Inflammatory macrophage (primary cell): ENCODE results near the gene SNCG.
A peak's percentile ranks its signal among the peaks of the same experiment; 100 is the strongest.
"Not testable (repeated sequence)": the region's sequence is repeated elsewhere in the genome, so short reads cannot be mapped to it uniquely, and the experiment has no call there.

ENCODE experiments used
- DNase-seq, 2 donors: peaks; one replicate each; pipeline ENCODE4 v3.0.0-alpha.2; 2020 to 2022

SNCG gene

GRCh38 chr10:86945361-86946212 is 12.8 kb upstream of the SNCG start:
- no peak for DNase-seq

DNA sequence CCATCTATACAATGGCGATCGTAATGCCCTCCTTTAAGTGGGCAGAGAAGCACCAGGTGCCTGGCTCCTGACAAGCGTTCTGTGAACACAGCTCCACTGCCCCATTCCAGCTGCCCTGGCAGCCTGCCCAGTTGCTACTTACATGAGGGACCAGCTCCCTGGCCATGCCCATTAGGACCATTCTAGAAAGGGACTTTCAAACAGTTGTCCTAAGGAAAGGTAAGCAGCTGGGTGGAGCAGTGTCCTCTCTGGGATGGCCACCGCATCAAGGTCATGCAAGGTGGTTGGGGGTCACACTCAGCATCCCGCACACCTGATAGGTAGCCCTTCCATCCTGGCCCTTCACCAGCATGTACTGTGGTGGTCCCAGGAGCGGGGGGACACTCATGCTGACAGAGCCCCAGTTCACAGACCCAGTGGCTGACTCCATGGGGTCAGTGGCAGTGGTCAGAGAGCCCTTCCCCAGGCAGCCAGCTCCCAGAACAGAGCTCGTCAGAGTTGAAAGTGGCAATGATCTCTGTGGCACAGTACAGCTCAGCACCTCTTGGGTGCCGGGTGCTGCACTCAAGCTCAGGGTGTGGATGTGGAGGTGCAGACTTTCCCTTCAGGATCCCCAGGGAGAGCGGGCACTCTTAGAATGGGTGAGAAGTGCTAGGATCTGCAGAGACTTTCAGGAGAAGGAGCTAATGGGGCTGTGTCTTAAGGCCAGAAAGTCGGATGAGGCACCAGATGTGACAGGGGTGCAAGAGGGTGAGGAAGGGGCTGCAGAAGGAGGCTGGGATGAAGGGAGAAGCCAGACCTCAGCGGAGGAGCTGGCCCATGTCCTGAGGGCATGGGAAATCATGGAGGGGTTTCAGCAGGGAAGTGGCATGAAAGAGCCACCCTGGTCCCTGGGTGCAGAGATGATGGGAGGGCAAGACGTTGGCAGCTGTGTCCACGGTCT is 11.9 kb upstream of the SNCG start:
- DNase-seq = no peak

GRCh38 chr10:86947806-86948205 is 10.6 kb upstream of the SNCG start:
- not testable (repeated sequence) for DNase-seq

DNA sequence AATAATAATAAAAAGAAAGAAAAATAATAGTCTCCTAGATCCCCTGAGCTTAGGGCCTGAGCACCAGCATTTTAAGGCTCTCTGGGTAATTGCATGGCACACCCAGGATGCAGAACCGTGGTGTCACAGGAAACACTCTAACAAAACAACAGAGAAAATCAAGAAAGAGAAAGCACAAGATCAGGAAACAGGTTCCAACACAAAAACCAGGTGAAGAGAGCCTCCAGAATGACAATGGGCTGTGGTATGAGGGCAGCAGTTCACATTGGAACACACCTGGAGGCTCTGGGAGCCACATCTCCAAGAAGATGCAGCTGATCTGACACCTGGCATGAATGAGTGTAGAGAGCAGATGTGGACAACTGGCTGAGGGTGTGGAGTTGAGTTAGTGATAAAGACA is 8.1 kb upstream of the SNCG start:
- DNase-seq = no peak

DNA sequence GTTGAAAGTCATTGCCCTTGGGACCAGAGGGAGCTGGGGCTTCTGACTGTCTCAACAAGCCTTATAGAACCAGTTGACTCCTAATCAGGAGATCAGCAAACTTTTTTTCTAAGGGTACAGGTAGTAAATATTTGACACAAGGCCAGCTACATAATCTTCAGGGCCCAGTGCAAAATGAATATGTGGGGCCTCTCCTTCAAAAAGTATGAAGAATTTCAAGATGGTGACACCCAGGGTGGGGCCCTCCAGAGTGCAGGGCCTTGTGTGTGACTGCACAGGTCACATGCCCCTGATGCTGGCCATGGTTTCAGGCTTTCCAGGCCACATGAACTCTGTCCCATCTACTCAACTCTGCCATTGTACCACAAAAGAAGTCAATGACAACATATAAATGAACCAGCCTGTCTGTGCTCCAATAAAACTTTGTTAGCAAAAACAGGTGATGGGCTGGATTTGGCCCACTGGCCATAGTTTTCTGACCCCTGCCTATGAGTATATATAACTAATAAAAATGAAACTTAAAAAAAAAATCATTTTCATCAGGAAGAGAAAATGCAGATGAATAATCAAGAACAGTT is 7.1 kb upstream of the SNCG start:
- no peak for DNase-seq

GRCh38 chr10:86952106-86952505 is 6.3 kb upstream of the SNCG start:
- no peak for DNase-seq

DNA sequence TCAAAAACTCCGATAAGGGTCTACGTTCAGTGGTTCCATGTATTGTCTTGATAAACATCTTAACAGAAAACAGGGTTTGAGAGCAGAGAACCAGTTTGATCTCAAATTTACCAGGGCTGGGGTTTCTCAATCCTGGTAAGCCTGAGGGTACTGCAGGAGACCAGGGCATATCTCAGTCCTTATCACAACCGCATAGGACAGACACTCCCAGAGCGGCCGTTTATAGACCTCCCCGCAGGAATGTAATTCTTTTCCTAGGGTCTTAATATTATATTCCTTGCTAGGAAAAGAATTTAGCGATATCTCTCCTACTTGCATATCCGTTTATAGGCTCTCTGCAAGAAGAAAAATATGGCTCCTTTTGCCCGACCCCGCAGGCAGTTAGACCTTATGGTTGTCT is 5.7 kb upstream of the SNCG start:
- DNase-seq = not testable (repeated sequence)

- no peak for DNase-seq
These were observed 4.4 kb upstream of the SNCG start for GRCh38 chr10:86953747-86954680.

GRCh38 chr10:86954681-86955500 is 3.5 kb upstream of the SNCG start:
- DNase-seq = no peak

DNA sequence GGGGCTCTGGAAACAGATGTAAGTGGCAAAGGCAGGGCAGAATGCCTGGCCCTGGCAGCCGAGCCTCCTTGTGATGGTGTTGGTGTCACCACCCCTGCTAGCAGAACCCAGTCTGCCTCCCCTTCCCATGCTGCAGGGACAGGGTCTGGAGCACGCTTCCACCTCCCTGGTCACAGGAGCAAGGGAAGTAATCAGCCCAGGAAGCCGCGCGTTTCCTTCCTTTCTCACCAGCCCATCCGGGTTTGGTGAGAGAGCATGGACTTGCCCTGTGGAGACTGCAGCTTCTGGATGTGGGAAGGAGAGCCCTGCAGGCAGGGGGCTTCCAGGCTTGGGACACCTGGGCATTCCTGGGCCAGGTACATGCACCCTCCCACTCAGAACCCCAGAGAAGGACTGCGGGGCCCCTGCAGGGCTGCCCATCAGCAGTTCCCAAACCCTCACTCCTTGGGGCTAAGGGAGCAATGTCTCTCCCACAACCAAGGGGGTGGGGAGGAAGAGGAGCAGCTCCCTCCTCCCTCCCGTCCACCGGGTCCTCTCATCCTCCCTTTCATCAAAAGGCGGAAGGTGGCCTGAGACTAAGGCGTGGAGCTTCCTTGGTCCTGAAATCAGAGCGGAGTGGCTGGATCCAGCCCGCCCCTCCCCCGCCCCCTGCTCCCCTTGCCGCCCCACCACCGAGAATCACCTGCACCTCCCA is 2.8 kb upstream of the SNCG start:
- DNase-seq = no peak

DNA sequence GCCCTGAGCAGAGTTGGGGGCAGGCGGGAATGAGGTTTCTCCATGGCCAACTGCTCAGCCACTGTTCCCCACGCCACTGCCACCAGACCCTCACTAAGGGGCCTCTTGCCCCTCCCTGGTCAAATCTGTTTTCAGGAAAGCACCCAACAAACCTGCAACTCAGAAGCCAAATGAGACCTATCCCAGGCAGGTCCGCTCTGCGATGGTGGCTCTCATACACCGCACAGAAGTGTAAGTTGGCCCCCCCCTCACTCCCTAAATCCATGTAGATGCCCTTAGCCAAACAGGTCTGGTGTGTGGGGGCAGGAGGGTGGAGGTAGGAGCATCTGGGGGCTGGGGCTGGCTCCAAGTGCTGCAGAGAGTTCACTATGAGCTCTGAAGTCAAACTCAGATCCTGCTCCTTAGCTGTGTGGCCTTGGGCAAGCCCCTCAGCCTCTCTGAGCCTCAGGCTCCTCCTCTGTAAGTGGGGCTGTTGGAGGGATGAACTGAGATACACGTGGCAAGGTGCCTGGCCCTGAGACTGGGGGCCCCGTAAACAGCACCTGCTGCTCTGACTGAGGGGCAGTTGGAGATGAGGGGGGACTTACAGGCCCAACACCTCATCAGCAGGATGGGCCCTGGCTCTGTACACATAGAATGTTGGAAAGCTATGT is 2.1 kb upstream of the SNCG start:
- DNase-seq = no peak

DNA sequence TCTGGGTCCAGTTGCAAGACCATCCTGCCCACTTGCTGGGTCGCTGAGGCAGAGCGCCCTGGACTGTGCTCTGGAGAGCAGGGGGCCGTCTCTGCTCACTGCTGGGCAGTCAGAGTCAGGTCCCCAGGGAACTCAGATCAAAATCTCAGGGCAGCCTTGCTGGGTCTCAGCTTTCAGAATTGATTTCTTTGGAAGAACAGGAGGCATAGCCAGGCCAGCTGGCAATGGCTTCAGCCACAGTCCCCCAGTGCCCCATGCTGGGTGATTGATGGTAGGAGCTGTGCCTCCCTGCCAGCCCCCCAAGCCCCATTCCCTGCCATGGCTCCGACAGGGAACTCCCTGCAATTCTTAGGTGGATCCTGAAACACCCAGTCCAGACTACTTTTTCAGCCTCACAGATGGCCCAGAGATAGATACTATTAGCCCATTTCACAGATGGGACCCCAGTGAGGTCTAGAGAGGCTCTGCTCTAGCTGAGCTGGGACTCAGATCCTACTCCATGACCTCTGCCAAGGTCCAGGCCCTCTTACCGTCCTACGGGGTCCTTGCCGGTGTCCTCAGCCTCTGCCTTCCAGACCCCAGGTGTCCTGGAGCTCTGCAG is 1.5 kb upstream of the SNCG start:
- DNase-seq = no peak

GRCh38 chr10:86957471-86958115 is 806 bp upstream of the SNCG start, which contains the start of gene MMRN2:
Gene MMRN2, minus strand, starts transcription at chr10:86957615. Its CDS starts 74 bp downstream, at chr10:86957541.
- no peak for DNase-seq

GRCh38 chr10:86958901-86959736 is 720 bp downstream of the SNCG start:
- DNase-seq = no peak

DNA sequence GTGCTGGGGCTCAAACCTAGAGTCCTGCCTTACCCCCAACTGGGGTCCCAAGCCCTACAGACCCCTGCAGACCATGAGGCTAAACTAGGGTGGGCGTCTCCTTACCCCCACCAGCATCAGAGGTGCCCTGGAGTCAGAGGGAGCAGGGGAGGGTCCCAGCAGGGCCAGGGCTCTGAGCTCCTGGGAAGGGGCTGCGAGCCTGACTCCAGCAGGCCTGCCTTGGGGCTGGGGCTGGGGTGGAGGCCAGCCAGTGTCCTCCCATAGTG is 1.3 kb downstream of the SNCG start:
- no peak for DNase-seq

- DNase-seq = peak; percentile 49 to 59
These were observed 1.8 kb downstream of the SNCG start for GRCh38 chr10:86960003-86960862.

DNA sequence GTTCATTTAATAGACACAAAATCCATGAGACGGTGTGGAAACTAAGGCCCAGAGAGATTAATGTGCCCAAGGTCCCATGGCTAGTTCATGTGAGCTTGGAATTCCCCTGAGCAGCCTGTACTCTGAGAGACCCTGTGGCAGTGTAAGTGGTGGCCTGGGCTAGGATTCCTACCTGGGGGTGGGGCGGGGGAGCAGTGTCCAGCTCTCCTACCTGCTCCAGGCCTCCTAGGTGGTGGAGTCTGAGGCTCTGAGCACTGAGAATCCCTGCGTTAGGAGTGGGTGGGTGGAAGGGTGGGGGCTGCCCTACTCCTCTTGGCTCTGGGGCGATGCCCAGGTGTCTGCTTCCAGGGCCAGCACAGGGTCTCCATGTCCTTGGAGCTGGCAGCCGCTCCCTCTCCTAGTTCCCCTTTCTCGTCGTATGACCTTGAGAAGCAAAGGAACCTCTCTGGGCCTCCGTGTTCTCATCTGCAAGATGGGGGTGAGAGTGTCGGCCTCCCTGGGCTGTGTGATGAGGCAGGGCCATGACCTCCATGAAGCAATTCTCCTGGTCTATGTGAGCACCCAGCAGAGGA is 2.5 kb downstream of the SNCG start:
- no peak for DNase-seq
